NK-92 treated with Interleukin-12 subunit alpha and Interleukin-12 subunit beta, amount 100 ng/mL, for 24 hours (cell line): Measurements from ENCODE around the gene CMTR2.

ENCODE experiments used
- DNase-seq: peaks from one replicate; lab custom pipeline; 2025; lab: John Stamatoyannopoulos, UW

Gene CMTR2

DNA sequence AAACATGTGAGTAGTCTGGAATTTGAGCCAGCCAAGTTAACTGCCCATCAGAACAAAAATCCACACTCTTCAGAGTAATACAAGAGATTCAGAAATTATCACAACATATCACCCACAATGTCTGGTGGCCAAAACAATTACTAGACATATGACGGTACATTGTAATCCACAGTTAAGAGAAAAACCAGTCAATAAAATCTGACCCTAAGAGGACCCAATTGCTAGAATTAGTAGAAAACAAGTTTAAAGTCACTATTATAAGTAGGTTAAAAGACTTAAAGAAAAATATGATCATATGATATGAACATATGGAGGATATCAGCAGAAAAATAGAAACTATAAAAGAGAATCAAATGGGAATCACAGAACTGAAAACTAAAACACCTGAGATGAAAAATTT, 15.8 kb downstream of the CMTR2 start:
- no peak for DNase-seq

DNA sequence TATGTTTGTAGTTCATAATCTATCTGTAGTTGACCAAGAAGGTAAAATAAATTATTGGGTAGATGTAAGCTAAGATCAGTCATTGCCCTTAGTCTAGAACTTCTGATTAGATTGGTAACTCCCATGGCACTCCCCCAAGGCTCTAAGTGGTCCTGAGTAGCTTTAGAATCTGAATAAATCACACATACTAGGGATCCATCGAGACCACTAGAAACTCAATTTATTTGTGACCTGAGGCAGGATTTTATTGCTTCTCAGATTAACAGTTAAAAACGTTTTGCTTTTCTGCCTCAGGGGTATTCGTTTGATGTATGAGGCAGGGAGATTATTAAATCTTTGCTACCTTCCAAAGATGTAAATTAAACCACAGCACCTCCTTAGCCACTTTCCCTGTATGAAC, 24.9 kb downstream of the CMTR2 start:
- DNase-seq, result no peak

DNA sequence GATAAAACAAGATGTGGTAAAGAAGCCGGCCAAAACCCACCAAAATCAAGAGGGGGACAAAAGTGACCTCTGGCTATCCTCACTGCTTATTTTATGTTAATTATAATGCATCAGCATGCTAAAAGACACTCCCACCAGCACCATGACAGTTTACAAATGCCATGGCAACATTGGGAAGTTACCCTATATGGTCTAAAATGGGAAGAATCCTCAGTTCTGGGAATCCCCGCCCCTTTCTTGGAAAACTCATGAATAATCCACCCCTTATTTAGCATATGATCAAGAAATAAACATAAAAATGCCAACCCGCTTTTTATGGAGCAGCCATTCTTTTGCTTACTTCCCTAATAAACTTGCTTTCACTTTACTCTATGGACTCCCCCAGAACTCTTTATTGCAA, 25.6 kb downstream of the CMTR2 start:
- DNase-seq, result no peak

DNA sequence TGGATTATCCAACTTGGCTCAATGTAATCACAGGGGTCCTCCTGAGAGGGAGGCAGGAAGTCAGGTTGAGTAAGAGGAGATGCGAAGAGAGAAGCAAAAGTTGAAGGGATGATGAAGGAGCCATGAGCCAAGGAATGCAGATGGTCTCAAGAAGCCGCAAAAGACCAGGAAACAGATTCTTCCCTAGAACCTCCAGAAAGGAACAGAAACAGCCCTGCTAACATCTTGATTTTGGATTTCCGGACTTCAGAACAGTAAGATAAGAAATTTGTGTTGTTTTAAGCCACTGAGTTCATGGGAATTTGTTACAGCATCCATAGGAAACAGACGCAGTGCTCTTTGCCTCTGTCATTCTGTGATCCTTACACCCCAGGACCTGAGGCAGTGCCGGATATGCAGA, 26.8 kb downstream of the CMTR2 start:
- DNase-seq, result no peak

DNA sequence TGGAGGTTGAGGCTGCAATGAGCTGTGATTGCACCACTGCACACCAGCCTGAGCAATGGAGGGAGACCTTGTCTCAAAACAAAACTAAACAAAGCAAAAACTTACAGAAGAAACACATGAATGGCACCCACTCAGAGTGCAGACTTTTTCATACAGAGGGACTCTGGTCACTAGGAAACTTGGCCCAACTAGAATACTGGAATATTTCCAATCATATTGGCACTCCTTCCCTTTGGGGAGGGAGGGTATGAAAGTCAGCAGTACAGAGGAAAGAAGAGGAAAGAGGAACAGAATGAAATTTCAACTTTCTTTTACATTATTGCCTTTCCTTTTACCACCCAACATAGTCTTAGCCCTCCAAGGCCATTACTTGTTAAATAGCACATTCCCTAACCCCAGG, 28.2 kb downstream of the CMTR2 start:
- DNase-seq, result no peak

DNA sequence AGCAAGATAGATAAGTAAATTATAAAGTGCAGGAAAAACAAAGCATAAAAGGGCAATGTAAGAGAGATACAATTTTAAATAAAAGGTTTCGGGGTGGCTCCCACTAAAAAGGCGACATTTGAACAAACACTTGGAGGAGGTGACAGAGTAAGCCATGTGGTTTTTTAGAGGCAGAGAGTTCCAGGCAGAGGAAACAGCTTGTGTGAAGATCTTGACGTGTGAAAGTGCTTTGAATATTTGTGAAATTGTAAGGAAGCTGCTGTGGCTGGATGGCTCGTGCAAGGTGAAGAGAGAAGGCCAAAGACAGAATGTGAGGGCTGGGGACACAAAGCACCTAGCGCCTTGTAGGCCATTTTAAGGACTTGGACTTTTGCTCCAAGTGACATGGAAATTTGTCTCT, 30.1 kb downstream of the CMTR2 start:
- DNase-seq, result no peak

DNA sequence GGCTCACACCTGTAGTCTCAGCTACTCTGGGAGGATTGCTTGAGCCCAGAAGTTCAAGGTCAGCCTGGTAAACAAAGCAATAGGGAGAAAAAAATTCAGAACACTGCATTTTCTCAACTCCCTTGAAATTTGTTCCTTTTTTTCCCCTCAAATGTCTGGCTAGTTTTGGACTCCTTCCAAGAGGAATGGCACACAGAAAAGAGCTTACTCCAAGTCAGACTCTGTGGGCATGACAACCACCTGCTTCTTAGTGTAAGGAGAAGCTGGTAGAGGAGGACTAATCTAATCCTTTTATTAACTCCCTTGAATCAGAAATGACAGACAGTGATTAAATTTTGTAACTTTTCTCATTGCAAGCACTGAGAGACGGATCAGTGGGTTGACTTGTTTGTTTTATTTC, 30.8 kb downstream of the CMTR2 start:
- no peak for DNase-seq

DNA sequence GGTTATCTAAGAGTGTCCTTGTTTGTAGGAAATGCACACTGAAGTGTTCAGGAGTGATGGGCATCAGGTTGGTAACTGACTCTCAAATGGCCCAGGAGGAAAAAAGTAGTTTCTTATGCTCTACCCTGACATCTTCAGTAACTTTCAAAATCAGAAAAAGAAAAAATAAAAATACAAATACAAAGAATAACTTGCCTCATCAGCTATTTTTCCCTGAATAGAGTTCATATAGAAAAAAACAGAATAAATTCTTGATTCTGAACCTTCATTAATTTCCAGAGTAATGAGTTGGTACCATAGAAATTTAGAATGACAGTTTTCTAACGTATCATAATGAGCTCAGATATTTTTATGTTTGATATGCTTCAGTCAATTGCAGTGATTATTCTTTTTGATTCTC, 31.4 kb downstream of the CMTR2 start:
- no peak for DNase-seq

DNA sequence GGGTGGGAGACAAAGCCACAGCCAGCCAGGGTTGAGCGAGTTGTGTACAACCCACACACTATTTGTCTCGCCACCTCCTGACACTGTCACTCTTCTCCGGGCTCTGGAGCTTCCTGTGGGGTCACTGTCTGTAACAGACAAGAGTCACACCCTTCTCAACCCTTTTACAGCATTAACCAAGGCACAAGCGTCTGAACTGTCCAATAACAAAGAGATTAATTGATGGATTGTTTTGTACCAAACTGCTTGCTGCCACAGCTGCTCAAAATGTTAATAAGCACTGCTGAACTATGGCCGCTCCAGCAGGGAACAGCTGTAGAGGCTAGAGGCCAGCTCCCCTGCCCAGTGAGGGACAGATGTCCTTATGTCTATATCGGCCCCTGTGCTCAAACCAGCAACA, 33.5 kb downstream of the CMTR2 start:
- DNase-seq, result no peak

DNA sequence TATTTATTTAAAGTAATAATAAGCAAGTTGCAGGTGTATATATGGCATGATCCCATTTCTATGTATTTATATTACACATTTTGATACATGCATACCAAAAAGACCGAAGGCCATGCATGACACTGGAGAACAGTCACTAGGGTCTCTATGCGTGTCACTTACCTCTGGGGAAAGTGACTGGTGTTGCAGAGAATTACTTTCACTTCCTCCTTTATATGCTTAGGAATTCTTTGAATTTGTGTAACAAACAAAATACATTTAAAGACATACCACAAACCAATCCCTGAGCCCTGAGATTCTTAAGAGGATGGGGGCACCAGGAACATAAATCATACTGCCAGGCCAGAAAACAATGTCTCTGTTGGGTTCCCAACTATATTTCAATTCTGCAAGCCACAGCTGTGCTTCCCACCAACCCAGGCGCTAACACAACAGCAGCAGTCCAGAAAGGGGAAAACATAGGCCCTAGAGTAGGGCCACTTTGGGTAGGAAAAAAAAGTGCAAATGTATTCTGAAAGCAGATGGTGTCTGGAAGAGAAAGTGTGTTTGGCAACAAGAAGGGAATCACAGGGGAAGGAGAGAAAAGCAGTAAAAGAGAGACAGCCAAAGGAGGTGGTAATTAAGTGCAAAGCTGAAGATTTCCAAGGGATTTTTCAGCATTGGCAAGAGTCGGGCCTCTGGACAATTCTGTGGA, 34.2 kb downstream of the CMTR2 start:
- no peak for DNase-seq

DNA sequence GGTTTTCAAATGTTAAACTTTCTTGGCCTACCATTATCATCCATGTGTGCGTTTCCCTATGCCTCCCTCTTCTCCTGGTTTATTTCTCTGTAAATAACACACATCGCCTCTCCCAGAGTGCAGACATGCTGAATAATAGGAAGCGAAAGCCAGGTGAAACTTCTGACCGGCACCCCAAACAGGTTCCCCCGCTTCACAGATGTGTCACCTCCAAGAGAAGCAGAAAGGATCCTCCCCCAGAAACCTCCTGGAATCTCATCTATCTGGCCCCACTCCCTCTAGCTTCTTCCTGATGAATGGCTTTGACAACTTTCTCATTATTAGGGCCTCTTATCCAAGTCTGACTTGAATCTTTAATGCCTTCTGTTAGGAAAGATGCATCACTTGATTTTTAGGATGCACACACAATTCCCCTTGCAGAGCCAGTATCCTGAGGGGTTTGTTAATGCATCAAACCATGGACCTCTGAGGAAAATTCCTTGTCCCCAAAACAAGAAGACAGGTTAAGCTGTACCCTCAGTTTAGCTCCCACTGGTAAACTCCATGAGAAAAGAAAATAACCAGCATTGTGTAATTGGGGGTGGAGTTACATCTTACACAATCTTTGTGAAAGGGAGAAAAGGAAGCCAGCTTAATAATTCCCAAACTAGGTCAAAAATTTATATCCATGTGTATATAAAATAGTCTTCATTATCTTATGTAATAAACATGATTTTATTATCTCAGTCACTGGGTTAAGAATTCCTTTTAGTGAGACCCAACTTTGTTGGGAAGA, 38.6 kb downstream of the CMTR2 start:
- no peak for DNase-seq

DNA sequence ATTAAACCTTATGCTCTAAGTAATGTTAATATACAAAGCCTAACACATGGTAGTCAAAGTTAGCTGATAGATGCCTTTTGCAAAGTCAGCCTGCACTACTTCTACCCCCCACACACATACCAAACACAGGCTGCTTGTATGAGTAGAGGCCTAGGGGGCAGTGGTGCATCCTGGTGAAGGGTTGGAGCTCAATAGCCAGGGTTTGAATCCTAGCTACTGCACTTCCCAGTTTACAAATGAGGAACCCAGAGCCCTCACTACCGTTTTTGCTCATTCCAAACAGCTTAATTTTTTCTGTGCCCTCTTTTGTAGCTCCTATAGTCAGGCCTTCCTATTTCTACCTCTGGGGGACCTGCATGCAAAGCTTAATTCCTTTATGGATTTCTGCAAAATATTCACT, 39.8 kb downstream of the CMTR2 start:
- no peak for DNase-seq

DNA sequence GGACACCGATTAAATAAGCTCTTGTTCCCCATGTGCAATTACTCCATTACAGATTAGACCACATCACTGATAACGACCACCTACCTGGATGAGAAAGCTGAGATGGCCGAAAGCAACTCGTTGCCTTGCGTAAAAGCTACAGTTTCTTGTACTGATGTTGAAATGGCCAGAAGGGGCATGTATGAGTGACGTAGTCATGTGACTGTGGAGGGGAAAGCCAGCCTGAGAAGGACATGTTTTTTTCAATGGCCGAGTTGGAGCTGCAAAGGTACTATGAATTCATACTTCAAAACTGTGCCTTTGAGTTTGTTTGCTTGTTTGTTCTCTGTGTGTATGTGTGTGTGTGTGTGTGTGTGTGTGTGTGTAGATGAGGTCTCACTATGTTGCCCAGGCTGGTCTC, 41.7 kb downstream of the CMTR2 start:
- no peak for DNase-seq

DNA sequence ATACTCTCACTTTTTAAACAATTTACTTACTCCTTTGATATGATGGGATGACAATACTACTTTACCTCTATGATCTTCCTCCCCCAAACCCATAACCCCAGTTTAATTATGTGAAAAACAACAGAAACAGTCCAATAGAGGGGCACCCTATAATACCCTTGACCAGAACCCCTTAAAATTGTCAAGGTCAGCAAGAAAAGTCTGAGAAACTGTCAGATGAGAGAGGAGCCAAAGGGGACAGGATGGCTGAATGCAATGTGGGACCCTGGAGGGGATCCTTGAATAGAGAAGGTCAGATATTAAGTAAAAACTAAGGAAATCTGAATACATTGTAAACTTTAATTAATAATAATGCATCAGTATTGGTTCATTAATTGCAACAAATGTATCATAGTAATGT, 42.9 kb downstream of the CMTR2 start:
- no peak for DNase-seq

DNA sequence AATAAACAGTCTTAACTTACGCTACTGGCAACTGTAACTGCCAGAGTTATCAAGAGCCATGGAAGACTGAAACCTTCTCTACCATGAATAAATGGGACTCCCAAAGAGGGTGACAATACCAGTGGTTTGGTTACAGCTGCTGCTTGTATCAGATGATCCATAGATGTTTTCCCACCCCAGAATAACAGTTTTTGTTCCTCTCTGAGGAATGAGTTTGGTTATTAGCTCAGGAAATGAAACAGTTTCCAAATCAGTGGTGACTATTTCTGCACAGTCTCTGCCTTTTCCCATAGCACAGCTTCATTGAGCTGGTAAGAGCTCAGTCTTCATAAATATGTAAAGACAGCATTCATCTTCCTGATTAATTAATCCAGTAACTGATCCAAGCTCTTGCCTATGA, 44.7 kb downstream of the CMTR2 start:
- no peak for DNase-seq

DNA sequence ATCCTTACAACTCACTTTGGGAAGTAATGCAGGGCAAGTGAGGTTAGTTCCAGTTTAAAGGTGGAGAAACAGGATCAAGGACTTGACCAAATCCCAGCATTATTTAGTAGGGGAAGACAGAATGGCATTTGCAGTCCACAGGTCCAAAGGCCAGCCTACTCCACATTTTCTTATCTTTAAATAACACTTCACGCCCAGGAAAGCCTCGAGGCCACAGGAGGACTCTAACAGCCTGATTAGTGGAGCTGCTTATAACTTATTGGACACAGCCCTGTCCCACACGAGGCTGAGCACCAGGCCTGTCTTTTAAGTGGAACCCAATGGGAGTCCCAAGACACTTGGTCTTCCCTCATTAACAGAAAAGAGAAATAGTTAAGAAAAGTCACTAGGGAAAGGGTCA, 46.6 kb downstream of the CMTR2 start:
- DNase-seq, result no peak

DNA sequence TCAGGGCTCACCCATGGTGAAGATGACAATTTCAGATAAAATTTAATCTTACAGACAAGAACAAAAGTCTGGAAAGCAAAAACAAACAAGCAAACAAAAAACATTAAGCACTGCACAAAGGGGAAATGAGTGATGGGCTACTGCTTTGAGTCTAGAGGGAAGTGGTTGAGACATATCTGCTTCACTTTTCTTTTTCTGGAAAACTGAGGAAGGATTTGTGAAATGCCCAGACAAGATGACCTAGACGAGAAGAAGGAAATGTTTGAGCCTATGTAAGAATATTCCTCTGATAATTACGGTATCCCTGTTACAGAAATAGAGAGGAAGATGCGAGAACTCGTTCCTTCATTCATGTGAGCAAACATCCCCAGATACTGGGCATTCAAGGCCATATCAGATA, 47.2 kb downstream of the CMTR2 start:
- DNase-seq, result no peak
